HG02885 (cell line): ENCODE measurements around the gene PURB.
A peak's percentile ranks its signal among the peaks of the same experiment; 100 is the strongest.
"Not testable (repeated sequence)": the region's sequence is repeated elsewhere in the genome, so short reads cannot be mapped to it uniquely, and the experiment has no call there.

Experiments used
- ATAC-seq: cut with Tn5 transposase; IDR thresholded peaks from one replicate; pipeline ENCODE4 v1.9.1; 2021; ENCODE audit warnings: mild to moderate bottlenecking; ENCODE audit not compliant: unreplicated experiment, poor library complexity

Gene PURB

DNA sequence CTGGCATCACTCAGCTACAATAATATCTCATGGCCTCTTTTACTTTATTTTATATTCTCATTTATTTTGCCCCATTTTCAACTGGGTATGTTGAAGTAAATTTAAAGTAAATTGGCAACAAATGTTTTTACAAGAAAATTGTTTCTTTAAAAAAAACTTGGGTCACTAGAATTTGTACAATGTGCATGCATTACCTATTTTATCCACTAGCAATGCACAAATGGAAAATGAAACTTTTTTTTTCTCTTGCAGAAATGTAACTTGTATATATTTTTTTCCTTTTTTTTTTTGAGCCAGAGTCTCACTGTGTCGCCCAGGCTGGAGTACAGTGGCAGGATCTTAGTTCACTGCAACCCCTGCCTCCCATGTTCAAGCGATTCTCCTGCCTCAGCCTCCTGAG, 27.2 kb downstream of the PURB start:
- no peak for ATAC-seq

- ATAC-seq, result no peak
Measured at GRCh38 chr7:44854644-44855364, 30.5 kb downstream of the PURB start.

DNA sequence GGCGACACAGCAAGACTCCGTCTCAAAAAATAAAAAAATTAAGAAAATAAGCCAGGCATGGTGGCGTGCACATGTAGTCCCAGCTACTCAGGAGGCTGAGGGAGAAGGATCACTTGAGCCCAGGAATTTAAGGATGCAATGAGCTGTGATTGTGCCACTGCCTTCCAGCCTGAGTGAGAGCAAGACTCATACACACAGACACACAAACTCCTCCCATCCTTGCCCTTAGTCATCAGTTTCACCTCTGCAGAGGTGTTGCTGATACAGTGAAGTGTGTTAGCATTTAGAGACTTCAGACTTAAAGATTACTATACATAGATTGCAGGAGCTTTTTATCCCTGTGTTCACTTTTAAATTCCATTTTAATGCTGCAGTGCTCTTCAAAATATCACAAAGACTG, 31.9 kb downstream of the PURB start:
- no peak for ATAC-seq

DNA sequence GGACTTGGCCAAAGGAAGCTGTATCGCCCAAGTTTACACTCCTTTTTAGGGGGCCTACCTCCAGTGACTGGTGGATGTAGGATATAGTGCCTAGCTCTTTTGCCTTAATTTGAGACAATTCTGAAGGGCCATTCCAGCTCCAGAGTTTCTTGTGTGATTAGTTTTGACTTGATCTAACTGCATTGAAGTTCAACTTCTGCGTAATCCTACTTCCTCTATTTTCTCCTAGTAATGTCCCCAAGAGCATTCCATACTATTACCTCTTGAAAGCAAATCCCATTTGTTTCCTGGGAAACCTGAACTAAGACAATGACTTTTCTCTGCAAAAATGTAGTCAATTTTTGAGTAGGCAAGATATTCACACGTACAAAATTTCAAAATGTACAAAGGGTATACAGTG, 32.7 kb downstream of the PURB start:
- ATAC-seq, result no peak

DNA sequence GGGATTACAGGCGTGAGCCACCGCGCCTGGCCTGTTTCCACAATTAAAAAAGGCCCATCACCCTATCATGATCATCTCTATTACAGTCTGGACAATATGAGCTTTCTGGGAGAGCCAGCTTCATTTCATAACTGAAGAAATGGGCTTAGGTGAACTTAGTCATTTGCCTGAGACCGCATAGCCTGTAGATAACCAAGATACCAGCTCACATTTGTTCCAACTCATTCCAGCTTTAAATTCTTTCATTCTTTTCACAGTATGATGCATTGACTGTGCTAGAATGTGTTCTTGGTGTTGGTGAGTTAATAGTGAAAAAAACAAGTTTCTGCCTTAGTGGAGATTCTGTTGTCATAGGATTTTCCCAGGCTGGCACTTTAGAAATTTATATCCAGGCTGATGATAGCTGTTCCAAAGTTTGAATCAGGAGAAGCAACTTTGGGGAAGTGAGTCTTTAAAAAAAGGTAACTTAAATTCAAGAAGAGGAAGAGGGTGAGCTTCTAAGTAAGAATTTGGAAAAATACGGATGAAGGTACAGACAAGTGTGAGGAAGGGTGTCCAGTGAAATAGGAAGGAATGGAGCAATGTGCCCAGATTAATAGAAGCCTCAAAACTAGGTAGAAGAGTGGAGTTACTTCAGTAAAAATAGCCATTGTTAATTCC, 35.3 kb downstream of the PURB start:
- no peak for ATAC-seq

DNA sequence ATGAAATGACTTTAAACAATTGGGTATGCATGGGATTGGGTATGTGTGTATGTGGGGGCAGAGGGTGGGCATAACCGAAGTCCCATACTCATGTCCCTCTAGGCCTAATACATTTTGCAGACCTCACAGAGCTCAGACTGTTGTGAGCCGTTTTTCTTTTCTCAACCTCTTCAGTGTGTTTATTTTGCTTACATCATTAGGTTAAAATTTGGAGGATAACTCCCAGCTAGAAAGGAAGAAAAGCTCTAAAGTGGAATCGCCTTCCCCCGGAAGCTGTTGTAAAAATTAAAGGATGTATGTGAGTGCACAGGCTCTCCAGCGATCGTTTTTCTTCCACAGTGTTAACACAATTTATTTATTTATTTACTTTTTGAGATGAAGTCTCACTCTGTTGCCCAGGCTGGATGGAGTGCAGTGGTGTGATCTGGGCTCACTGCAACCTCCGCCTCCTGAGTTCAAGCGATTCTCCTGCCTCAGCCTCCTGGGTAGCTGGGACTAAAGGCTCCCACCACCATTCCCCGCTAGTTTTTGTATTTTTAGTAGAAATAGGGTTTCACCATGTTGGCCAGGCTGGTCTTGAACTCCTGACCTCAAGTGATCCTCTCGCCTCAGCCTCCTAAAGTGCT, 36.0 kb downstream of the PURB start:
- no peak for ATAC-seq

DNA sequence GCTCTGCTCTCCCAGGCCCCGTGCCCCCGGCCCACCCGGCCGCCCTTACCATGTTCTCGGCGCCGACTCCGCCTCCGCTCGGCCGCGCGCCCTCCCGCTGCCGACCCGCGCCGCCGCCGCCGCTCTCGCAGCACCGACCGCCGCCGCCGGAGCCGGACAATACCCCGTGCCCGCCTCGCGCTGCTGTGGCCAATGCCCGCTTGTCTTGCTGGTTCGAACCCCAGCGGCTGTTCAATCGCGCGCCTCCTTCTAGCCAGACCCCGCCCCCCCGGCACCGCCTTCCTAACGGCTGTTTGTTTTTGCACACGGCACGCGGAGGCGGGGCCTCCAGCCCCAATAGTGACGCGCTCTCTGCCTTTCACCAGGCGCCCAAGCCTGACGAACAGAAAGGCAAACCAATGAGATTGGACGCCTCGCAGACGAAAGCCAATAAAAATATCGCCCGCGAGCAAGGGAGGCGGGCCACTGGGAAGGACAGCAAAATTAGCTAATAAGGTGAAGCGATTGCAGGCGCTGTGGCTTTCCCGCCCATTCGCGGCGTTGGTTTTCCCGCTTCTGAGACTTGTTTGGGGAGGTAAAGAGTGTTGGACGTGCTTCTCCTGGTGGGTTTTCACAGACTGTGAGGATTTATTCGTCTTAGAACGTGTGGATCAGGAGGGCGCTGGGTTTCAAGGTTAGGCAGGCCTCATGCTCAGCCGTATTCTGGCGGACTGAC, 37.3 kb downstream of the PURB start, which contains the start of gene H2AZ2:
Gene H2AZ2, minus strand, starts transcription at position 168 of the 715 bp plus-strand sequence. Its CDS starts 116 bp downstream, at position 52.
- peak; percentile 85 for ATAC-seq

DNA sequence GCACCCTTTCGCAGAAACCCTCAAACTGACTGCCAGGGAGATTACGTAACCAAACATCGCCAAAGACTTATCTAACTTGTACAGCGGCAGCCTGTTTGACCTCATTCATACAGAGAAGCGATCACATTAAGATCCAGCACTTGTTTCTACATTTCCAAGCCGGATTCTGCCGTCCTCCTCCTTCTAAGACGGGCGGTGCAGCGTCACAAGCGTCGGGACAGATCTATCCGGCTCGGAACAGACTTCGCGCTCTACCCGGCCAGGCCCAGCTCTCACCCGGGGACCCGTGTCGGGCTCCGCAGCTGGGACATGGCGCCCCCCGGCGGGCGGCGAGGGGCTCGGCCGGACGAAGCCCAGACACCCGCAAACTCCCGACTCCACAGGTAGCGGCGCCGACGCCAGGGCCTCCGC, 37.8 kb downstream of the PURB start:
- peak; percentile 67 for ATAC-seq

DNA sequence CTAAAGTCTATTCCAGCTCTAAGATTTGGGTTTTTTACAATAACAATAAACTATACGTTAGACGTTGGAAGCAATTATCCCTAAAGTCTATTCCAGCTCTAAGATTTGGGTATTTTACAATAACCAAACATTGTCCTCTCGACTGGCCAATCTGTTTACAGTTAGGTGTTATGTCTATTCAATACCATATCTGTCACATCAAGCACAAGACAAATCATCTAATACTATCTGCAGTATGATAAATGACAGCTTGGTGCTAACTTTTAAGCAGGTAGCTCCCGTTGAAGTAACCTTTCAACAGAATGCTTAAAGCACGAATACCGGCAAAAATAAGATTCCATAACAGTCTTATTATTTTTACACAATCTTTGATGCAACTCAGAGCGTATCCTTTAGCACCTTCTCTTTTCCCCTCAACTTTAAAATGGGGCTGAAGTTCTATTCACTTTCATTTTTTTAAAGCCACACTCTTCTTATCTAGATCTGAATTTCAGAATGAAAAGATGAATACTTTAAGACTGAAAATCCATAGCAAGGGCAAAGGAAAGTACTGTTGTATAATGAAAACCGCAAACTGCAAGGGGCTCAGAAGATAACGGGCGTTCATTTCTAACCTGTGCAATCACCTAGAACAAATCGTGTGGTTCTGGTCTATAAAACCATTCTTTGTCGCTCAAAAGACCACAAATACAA, 38.4 kb downstream of the PURB start:
- no peak for ATAC-seq

GRCh38 chr7:44846390-44846789, 38.9 kb downstream of the PURB start:
- not testable (repeated sequence) for ATAC-seq

- no peak for ATAC-seq
Measured at GRCh38 chr7:44845451-44845850, 39.9 kb downstream of the PURB start.

DNA sequence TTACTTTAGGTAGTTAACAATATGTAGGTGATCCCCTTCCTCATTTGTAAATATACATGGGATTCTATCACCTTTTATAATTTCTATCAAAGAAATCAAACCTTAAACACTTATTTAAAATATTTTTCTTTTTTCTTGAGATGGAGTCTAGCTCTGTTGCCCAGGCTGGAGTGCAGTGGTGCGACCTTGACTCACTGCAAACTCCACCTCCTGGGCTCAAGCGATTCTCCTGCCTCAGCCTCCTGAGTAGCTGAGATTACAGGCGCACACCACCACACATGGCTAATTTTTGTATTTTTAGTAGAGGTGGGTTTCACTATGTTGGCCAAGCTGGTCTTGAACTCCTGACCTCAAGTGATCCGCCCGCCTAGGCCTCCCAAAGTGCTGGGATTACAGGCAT, 41.9 kb downstream of the PURB start:
- ATAC-seq, result not testable (repeated sequence)

GRCh38 chr7:44842675-44843074, 42.7 kb downstream of the PURB start:
- ATAC-seq, result not testable (repeated sequence)

GRCh38 chr7:44838751-44839150, 46.6 kb downstream of the PURB start:
- ATAC-seq, result no peak

DNA sequence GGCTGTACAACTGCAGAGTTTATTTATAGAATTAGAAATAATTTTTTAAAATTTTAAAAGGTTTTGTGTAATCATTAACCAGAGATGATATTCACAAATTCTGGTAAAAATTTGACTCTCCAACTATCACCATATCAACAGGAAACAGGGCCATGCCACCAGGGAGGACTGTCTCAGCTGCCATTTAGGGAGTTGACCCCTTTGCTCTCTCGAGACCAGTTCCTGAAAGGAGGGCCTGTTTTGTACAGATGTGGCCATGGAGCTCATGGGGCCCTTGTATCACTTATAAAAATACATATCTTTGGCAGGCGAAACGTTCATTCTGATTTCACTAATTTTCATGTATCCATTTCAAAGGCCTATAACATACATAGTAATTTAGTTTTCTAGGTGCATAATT, 57.8 kb downstream of the PURB start:
- ATAC-seq, result no peak
